ENCODE data around the gene LEMD2. TPM values are rescaled to one million over a fixed set of nuclear protein-coding genes. Genes with fewer than 3 reads are reported as not detected.
A peak's percentile ranks its signal among the peaks of the same experiment; 100 is the strongest.

The LEMD2 gene
- total RNA-seq, 3 donors from 2014 or later: 42.2 to 69.1 (median 59.0) TPM

- intact Hi-C loops (cut with DNase I; ENCODE audit: low total_unique reads): no loop called here
- no peaks in the 10 kb centered on the region for H3K9me3 ChIP-seq
- H3K36me3 ChIP-seq: no peaks in the 10 kb centered on the region
- no peak for DNase-seq (ENCODE audit: low spot score in 2 of 2)
- no peaks in the 10 kb centered on the region for H3K27me3 ChIP-seq
- peaks cover 7 to 12% of the 10 kb centered on the region in 2 donors for H3K4me1 ChIP-seq
- H3K4me3 ChIP-seq: no peak overlapping the region
- TF ChIP-seq, protein P1, sequence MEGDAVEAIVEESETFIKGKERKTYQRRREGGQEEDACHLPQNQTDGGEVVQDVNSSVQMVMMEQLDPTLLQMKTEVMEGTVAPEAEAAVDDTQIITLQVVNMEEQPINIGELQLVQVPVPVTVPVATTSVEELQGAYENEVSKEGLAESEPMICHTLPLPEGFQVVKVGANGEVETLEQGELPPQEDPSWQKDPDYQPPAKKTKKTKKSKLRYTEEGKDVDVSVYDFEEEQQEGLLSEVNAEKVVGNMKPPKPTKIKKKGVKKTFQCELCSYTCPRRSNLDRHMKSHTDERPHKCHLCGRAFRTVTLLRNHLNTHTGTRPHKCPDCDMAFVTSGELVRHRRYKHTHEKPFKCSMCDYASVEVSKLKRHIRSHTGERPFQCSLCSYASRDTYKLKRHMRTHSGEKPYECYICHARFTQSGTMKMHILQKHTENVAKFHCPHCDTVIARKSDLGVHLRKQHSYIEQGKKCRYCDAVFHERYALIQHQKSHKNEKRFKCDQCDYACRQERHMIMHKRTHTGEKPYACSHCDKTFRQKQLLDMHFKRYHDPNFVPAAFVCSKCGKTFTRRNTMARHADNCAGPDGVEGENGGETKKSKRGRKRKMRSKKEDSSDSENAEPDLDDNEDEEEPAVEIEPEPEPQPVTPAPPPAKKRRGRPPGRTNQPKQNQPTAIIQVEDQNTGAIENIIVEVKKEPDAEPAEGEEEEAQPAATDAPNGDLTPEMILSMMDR (IDR thresholded peaks at IDR 0.05): no peak
- TF ChIP-seq POLR2AphosphoS5 (IDR thresholded peaks at IDR 0.05) (no peak), POLR2A (IDR thresholded peaks at IDR 0.05) (no peak)
- no peak overlapping the region for H3K27ac ChIP-seq
These were observed 46.1 kb downstream of the LEMD2 start for GRCh38 chr6:33742837-33743236.

DNA sequence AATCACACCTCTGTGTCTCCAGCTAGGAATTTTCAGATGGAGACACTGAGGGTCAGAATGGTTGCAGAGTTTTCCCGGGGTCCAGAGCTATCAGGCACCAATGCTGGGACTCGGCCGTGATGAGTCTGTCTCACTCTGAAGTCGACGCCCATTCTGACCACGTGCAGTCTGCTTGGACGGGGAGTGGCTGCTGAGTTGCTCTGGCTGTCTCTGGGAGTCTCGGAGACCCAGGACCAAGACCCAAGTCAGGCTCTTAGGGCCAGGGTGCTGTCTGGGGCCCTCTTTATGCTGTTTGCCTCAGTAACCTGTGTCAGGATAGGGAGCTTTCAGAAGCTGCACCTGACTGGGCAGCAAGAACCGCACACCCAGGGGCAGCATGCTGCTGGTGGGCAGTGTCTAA, 46.8 kb downstream of the LEMD2 start:
- intact Hi-C loops (cut with DNase I; ENCODE audit: low total_unique reads): no loop called here
- H3K27ac ChIP-seq: no peak overlapping the region
- no peak overlapping the region for H3K4me3 ChIP-seq
- no peaks in the 10 kb centered on the region for H3K27me3 ChIP-seq
- no peaks in the 10 kb centered on the region for H3K9me3 ChIP-seq
- TF ChIP-seq, protein P1 (IDR thresholded peaks at IDR 0.05): no peak
- TF ChIP-seq POLR2A (IDR thresholded peaks at IDR 0.05) (no peak), POLR2AphosphoS5 (IDR thresholded peaks at IDR 0.05) (no peak)
- H3K36me3 ChIP-seq: no peaks in the 10 kb centered on the region
- peaks cover 7 to 12% of the 10 kb centered on the region in 2 donors for H3K4me1 ChIP-seq
- DNase-seq (ENCODE audit: low spot score in 2 of 2): no peak

DNA sequence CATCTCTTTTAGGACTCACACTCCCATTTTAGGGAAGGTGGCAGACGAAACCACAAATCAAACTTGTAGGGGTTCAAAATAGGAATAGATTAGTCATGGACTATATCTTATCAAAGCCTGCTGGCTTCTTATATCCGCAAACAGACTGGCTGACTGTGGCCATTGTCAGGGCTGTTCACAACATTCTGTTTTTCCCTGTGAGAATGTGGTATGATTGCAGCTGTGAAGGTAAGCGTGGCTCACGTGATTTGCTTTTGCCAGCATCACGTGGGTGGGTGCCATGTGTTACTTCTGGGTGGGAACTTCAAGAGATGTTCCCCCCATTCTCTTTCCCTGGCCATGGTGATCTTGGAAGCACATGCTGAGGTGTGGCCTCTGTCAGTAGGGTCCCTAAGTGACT, 48.1 kb downstream of the LEMD2 start:
- intact Hi-C loops (cut with DNase I; ENCODE audit: low total_unique reads): no loop called here
- peaks cover 7 to 12% of the 10 kb centered on the region in 2 donors for H3K4me1 ChIP-seq
- no peaks in the 10 kb centered on the region for H3K36me3 ChIP-seq
- no peak for DNase-seq (ENCODE audit: low spot score in 2 of 2)
- no peaks in the 10 kb centered on the region for H3K9me3 ChIP-seq
- H3K4me3 ChIP-seq: no peak overlapping the region
- TF ChIP-seq, protein P1 (IDR thresholded peaks at IDR 0.05): no peak
- TF ChIP-seq POLR2AphosphoS5 (IDR thresholded peaks at IDR 0.05) (no peak), POLR2A (IDR thresholded peaks at IDR 0.05) (no peak)
- H3K27ac ChIP-seq: peak overlapping the region; percentile 80 to 83
- no peaks in the 10 kb centered on the region for H3K27me3 ChIP-seq

- Histone ChIP-seq H3K4me1 (peaks cover 7 to 12% of the 10 kb centered on the region in 2 donors), H3K27me3 (no peaks in the 10 kb centered on the region), H3K27ac (peak overlapping the region; percentile 80 to 83), H3K9me3 (no peaks in the 10 kb centered on the region), H3K36me3 (no peaks in the 10 kb centered on the region), H3K4me3 (no peak overlapping the region)
- TF ChIP-seq POLR2AphosphoS5 (IDR thresholded peaks at IDR 0.05) (peak in 1 of 3 donors; percentile 53), POLR2A (IDR thresholded peaks at IDR 0.05) (no peak)
- TF ChIP-seq, protein P1 (IDR thresholded peaks at IDR 0.05): no peak
- DNase-seq (ENCODE audit: low spot score in 2 of 2): peak; percentile 73 to 81
- intact Hi-C loops (cut with DNase I; ENCODE audit: low total_unique reads): no loop called here
These were observed 48.7 kb downstream of the LEMD2 start for GRCh38 chr6:33740204-33740608.

DNA sequence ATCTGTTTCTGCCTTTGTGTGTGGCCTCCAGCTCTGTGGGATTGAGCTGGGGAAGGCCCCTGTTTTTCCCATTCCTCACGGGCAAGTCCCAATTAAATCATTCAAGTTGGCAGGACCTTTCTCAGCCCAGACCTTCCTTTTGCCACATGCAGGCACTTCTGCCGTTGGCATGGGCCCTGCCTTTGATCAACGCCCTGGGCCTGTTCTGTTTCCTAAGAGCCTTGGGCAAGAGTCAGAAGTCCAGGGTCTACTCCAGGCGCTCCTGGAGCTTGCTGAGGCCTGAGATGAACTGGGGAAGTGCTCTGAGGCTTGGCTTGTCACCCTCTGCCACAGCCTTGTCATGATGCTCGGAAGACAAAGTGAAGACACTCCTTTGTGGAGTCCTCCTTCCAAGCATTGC, 49.4 kb downstream of the LEMD2 start:
- Histone ChIP-seq H3K27me3 (no peaks in the 10 kb centered on the region), H3K27ac (peak overlapping the region; percentile 80 to 83), H3K4me1 (peaks cover 2 to 9% of the 10 kb centered on the region in 2 donors), H3K4me3 (no peak overlapping the region), H3K36me3 (no peaks in the 10 kb centered on the region), H3K9me3 (no peaks in the 10 kb centered on the region)
- TF ChIP-seq POLR2AphosphoS5 (IDR thresholded peaks at IDR 0.05): no peak
- no peak for TF ChIP-seq POLR2A (IDR thresholded peaks at IDR 0.05)
- TF ChIP-seq, protein P1 (IDR thresholded peaks at IDR 0.05): no peak
- intact Hi-C loops (cut with DNase I; ENCODE audit: low total_unique reads): no loop called here
- no peak for DNase-seq (ENCODE audit: low spot score in 2 of 2)
